K562 (cell line): ENCODE measurements around the gene TMEM187. TPM values are rescaled to one million over a fixed set of nuclear protein-coding genes. Genes with fewer than 3 reads are reported as not detected.

Source experiments
- ELF1 ChIP-seq: fragments of 200-800 bp; sonication (Bioruptor generic); IDR thresholded peaks from 2 replicates; pipeline ENCODE4 v1.6.1; 2016; ENCODE audit warnings: missing genetic modification characterization, missing compliant biosample characterization
- ETS1 ChIP-seq: conservative IDR thresholded peaks from 2 replicates; pipeline ENCODE4 v1.6.1; 2011; ENCODE audit warnings: low read depth, mild to moderate bottlenecking, low read length; ENCODE audit not compliant: control insufficient read depth
- FOXP4 ChIP-seq: sonication (generic); formaldehyde crosslinking; IDR thresholded peaks from 2 replicates; pipeline ENCODE4 v1.8.0; 2022; ENCODE audit warnings: mild to moderate bottlenecking, missing genetic modification reagents, borderline replicate concordance
- GABPA ChIP-seq: fragments of 200-800 bp; sonication (Bioruptor generic); conservative IDR thresholded peaks from 2 replicates; pipeline ENCODE4 v1.6.1; 2016; ENCODE audit warnings: low read depth, missing genetic modification characterization, missing compliant biosample characterization
- HEY1 ChIP-seq: fragments of 250-450 bp; sonication (Bioruptor Pico); IDR thresholded peaks from 2 replicates; pipeline ENCODE4 v1.5.0; 2020; ENCODE audit warnings: mild to moderate bottlenecking, moderate library complexity, borderline replicate concordance
- KLF16 ChIP-seq: IDR thresholded peaks from 2 replicates; pipeline ENCODE4 v1.6.1; 2016; ENCODE audit warnings: antibody characterized with exemption
- MEF2A ChIP-seq: IDR thresholded peaks from 2 replicates; pipeline ENCODE4 v1.6.1; 2011; ENCODE audit warnings: low read depth, mild to moderate bottlenecking, low read length, moderate library complexity; ENCODE audit not compliant: control insufficient read depth
- MYBL2 ChIP-seq, 2 experiments: fragments of 450-650 bp in 1 of 2; sonication (generic) in 1 of 2; formaldehyde crosslinking in 1 of 2; IDR thresholded peaks; 2 replicates each; pipeline versions ENCODE4 v1.6.1 to v1.8.1; 2017 to 2022; ENCODE audit warnings: borderline replicate concordance in 1 of 2, inconsistent platforms in 1 of 2, low read depth in 1 of 2, mild to moderate bottlenecking in 1 of 2, missing genetic modification reagents in 1 of 2, moderate library complexity in 1 of 2
- SMC3 ChIP-seq: conservative IDR thresholded peaks from 2 replicates; pipeline ENCODE4 v1.6.1; 2011; ENCODE audit warnings: low read depth, low read length, improper control_type of control experiment; ENCODE audit not compliant: insufficient read depth
- VEZF1 ChIP-seq: fragments of 200-800 bp; sonication (Bioruptor generic); IDR thresholded peaks from 2 replicates; pipeline ENCODE4 v1.6.1; 2017; ENCODE audit warnings: missing genetic modification characterization, missing compliant biosample characterization
- ZNF175 ChIP-seq: fragments of 200-800 bp; sonication (Bioruptor generic); IDR thresholded peaks from 2 replicates; pipeline ENCODE4 v1.6.1; 2016; ENCODE audit warnings: low read depth, mild to moderate bottlenecking, missing genetic modification characterization, missing compliant biosample characterization
- ZNF197 ChIP-seq: fragments of 200-800 bp; sonication (Bioruptor generic); IDR thresholded peaks from 2 replicates; pipeline ENCODE4 v1.6.1; 2016; ENCODE audit warnings: low read depth, missing genetic modification characterization, missing compliant biosample characterization
- polyA plus RNA-seq, 8 experiments: library from polyadenylated mRNA; depleted of rRNA in 4 of 8; stranded (reverse) in 5 of 8; unstranded in 3 of 8; fragments of >200 nt; fragmentation: Nextera tagmentation in 2 of 8; fragmentation: Illumina TruSeq in 1 of 8; extraction: Ambion mirVana in 2 of 8; extraction: Trizol in 1 of 8; gene quantifications; 2 replicates each; pipeline versions ENCODE4 v1.2.1 to v1.2.3, GENCODE V29; 2011 to 2014; ENCODE audit warnings: inconsistent platforms in 1 of 8, missing spikeins in 1 of 8
- total RNA-seq, 7 experiments: library from RNA; depleted of rRNA in 6 of 7; stranded (reverse); fragments of >200 nt in 6 of 7; fragmentation: Illumina TruSeq in 2 of 7; extraction: Trizol in 2 of 7; gene quantifications; 2 replicates each; pipeline versions ENCODE4 v1.2.1 to v1.2.3, GENCODE V29; 2011 to 2021; ENCODE audit warnings: low replicate concordance in 1 of 7

Gene TMEM187
- total and polyA plus RNA-seq, 9 of the 15 experiments (the other 6 are each of a cell fraction or from before 2014, with no cell fraction given): 0.13 to 6.4 (median 1.6) TPM

DNA sequence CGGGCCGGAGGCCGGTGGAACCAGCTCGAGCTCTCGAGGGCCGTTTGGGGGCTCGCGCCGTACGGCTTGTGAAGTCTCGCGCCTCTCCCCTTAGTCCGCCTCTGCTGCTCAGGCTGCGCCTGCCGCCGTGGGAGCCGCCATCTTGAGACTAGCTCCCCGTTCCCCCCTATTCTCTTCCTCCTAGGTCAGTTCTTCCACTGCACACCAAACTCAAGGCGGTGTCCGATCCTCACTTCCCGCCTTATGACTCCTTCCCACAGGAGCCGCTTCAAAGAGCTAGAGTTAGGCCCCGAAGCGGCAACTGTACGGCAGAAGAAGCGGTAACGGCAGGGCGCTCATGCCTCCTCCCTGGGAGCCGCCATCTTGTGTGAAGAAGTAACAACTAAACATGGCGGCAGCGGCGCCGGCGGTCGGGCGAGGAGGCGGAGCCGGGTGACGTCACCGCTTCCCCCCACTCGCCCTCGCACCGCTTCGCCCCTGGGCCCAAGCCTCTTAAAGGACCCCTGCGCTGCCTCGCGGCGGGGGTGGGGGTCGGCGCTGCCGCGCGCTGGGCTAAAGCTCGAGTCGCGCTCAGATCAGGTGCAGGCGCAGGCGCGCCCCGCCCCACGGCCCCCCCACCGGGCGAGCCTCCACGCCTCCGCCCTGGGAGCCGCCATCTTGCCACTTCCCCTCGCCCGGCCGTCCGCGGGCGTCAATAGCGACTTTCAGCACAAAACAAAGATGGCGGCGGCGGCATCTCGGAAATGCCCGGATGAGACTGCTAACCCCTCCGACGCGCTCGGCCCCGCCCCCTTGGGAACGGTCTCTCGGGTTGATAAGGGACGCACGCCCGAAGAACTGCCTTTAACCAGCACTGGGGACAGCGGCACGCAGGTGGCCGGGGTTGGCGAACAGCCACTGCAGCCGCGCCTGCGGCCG, 845 bp upstream of the TMEM187 start, which contains the start of gene HCFC1 (continued):
- TF ChIP-seq ETS1: peak; percentile 76; the same call in 1 of the 2 replicates
- TF ChIP-seq ZNF175 (CRISPR knock-in tag): 0 out of 2 replicates have a peak, but pooled peaks have one; percentile 73
- peak; percentile 58; the same call in 1 of the 2 replicates for TF ChIP-seq ELF1 (tag)
- TF ChIP-seq VEZF1 (CRISPR knock-in tag): peak; percentile 95
- no peak for TF ChIP-seq GABPA (tag)
- no peak for TF ChIP-seq FOXP4 (CRISPR knock-in tag)
- peak; percentile 4; the same call in 1 of the 2 replicates for TF ChIP-seq KLF16
- TF ChIP-seq MYBL2 (IDR thresholded peaks at IDR 0.05; ENCODE audit: low read depth): peak; percentile 75
- TF ChIP-seq MYBL2 (CRISPR knock-in tag; IDR thresholded peaks at IDR 0.05; ENCODE audit: borderline replicate concordance): no peak
- TF ChIP-seq HEY1 (CRISPR knock-in tag): no peak
- TF ChIP-seq ZNF197 (CRISPR knock-in tag): peak; percentile 85
- no peak for TF ChIP-seq MEF2A
- TF ChIP-seq SMC3: no peak
